HG03045 (cell line): ENCODE measurements around the gene SSUH2.
A peak's percentile ranks its signal among the peaks of the same experiment; 100 is the strongest.
"Not testable (repeated sequence)": the region's sequence is repeated elsewhere in the genome, so short reads cannot be mapped to it uniquely, and the experiment has no call there.

Experiments used
- ATAC-seq: cut with Tn5 transposase; IDR thresholded peaks from one replicate; pipeline ENCODE4 v1.9.1; 2021; ENCODE audit warnings: mild to moderate bottlenecking, moderate library complexity; ENCODE audit not compliant: unreplicated experiment

The SSUH2 gene

DNA sequence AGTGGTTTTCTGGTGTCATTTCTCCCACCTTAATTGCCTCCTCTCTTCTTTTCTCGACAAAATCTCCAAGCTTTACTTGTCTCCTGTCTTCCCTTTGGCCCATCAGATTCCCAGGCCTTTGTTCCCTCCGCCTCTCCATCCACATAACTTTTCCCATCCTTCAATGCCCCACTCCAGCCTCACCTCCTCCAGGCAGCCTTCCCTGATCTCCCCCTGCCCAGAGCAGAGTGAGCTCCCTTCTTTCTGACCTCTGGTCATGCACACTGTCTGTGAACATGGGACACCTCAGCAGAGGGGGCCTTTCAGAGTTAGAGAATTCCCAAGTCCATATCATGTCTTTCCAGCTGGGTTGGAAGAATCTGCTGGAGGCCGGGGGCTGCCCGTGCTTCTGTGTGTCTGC, 14.6 kb upstream of the SSUH2 start:
- no peak for ATAC-seq

DNA sequence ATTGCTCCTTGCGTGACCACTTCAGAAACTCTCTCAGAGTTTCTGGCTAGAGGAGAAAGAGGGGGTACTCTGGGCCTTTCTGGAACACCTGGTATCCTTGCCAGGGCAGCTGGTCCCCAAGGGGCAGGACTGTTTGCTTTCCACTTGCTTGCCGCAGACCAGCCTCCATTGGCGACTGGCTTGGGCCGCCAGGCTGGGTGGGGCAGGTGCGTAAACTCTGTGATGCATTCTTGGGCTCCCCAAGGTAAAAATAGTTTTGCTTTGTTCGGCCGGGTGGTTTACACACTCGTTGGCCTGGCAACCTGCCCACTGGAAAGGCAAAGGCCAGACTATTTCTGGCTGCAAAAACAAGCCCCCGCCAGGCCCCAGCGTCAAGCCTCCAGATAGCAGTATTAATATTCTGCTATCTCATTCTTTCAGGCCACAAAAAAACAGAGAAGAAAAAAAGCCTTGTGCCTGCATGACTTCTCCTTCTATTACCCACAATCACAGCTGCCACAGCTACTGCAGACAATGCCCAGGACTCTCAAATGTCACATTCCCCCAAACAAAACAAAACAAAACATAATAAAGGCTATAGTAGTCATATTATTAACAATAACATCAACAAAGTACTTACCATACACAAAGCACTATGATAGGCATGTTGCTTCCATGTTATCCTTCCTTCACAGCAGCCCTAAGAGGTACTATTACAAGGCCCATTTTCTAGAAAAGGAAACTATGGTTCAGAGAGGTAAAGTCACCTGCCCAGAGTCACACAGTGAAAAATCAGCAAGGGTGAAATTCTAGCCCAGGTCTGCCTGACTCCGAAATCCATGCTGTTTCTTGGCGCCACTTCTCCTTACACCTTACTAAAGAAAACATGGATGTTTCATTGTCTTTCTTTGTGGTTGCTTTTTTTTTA, 14.0 kb upstream of the SSUH2 start:
- peak; percentile 88 for ATAC-seq

GRCh38 chr3:8657804-8658305, 13.3 kb upstream of the SSUH2 start:
- no peak for ATAC-seq

DNA sequence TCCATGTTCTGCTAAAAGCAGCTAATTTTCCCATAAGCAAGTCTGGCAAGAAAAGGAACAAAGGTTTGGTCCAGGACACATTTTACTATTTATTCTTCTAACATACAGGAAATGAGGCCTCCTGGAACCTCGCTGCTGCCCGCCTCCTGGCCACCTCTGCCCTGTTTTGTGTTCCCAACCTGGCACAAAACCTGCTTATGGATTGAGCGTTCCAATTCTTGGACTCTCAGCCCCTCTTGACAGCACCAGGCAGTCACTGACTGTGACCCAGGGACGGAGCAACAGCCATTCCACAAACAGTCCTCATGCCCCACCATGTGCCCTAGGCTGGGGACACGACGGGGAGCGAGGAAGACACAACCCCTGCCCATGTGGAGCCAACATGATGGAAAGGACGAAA, 11.6 kb upstream of the SSUH2 start:
- ATAC-seq = no peak

- ATAC-seq = no peak
These were observed 10.8 kb upstream of the SSUH2 start for GRCh38 chr3:8655387-8655835.

DNA sequence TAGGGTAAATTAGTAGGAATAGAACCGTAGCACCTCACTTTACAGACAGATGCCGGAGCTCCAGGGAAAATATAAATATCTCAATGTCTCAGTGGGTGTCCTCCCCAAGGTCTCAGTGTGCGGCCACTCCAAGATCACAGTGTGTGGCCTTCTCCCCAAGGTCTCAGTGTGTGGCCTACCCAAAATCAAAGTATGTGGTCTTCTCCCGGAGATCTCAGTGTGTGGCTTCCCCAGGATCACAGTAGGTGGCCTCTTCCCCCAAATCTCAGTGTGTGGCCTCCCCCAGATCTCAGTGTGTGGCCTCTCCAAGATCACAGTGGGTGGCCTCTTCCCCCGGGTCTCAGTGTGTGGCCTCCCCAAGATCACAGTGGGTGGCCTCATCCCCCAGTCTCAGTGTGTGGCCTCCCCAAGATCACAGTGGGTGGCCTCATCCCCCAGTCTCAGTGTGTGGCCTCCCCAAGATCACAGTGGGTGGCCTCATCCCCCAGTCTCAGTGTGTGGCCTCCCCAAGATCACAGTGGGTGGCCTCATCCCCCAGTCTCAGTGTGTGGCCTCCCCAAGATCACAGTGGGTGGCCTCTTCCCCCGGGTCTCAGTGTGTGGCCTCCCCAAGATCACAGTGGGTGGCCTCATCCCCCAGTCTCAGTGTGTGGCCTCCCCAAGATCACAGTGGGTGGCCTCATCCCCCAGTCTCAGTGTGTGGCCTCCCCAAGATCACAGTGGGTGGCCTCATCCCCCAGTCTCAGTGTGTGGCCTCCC, 10.2 kb upstream of the SSUH2 start:
- not testable (repeated sequence) for ATAC-seq

DNA sequence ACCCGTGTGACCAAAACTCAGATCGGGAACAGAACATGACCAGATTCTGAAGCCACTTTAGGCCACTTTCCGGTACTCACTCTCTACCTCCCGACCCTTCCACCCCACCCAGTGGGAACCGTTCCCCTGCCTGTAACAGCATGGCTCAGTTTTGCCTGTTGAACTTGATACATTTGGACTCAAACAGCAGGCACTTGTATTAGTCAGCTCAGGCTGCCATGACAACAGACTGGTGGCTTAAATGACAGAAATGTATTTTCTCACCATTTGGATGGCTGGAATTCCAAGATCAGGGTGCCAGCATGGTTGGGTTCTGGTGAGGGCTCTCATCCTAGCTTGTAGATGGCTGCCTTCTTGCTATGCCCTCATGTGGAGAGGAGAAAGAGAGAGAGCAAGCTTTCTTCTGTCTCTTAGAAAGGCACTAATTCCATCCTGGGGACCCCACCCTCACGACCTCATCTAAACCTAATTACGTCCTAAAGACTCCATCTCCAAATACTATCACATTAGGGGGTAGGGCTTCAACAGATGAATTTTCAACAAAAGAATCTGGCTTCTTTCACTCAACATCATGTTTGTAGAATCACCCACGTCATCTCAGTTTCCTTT, 9.3 kb upstream of the SSUH2 start:
- ATAC-seq = no peak

- ATAC-seq = no peak
These were observed 7.9 kb upstream of the SSUH2 start for GRCh38 chr3:8652324-8652987.

DNA sequence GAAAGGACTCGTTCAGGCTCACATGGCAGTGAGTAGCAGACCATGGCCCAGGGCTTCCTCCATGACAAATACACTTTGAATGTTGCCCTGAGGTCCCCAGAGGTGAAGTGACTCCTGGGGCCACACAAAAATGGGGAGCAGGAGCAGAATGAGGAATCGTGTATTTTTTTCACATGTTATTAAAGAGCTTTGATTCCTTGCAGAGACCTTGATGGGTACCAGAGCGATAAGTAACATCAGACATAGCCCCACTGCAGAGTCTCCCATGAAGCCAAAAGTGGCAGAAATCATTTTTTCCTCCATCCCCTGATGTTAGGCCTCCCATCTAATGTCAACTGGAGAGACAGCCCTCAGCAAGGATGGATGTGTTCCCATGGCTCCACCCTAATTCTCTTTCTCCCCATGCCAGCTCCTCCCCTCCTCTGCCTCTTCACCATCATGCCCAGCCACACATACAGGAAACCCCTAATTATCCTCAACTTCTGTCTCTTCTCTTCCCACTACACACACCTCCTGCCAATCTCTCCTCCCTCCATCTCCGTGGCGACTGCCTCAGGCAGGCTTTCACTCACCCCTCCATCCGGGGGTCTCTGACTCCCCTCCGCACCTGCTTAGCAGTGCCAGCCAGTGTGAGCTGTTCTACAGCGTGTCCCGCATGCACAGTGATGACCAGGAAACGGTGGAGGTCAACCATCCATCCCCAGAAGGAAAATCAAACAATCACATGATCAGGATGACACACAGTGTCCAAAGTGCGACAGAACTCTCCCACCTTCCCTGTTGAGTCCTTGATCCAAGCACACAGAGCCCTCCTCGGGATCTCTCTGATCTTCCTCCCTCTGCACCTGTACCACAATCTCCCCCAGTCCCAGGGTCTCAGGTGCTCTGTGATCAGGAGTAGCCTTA, 7.1 kb upstream of the SSUH2 start:
- ATAC-seq = no peak

DNA sequence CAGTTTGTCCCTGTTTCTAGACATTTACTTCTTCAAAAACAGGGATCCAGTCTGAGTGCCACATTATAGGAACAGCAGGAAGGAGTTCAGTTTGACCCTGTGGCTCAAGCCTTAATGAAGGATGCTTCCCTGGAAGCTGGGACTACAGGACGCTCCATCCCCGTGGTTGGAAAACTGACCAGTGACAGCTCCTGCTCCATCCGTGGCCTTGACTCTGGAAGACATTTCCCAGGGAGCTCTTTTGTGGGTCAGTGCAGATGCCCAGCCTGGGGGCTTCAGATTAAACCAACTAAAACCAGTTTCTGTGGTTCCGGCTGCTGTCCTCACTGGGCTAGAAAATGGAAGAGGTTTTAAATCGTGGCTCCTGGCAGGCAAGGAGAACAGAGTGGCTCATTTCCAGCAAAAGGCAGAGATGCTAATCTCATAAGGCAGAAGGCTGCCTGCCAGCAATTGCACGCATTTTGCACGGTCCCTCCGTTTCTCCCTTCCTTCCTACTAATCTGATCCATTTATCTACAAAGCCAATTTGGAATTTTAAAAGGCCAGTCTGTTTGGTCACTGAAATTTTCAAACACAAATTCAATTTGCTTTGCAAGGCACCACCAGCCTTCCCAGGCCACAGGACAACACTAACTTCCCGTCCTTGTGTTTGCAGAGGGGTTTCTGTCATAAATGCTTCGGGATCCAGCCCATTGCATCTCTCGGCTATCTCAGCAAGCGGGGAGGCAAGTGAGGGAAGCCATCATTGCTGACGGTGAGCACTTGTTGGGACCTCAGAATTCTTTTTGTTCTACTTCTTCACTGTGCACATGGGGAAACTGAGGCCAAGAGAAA, 6.2 kb upstream of the SSUH2 start:
- no peak for ATAC-seq

DNA sequence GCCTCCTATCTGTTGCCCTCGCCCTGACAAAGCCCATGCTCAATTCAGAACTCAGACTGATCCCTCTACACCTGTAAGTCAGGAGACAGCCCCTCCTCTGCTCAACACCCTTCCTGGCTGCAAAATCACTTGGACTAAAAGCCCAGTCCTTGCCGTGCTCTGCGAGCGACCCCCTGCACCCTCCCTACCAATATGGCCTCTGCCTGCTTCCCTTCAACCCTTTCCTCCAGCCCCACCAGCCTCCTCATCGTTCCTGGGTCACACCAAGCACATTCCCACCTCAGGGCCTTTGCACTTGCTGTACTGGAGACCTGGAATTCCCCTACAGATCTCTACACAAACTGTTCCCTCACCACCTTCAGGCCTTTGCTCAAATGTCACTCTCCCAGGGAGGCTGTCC, 5.2 kb upstream of the SSUH2 start:
- ATAC-seq = no peak

- ATAC-seq = no peak
These were observed 4.5 kb upstream of the SSUH2 start for GRCh38 chr3:8648909-8649741.

DNA sequence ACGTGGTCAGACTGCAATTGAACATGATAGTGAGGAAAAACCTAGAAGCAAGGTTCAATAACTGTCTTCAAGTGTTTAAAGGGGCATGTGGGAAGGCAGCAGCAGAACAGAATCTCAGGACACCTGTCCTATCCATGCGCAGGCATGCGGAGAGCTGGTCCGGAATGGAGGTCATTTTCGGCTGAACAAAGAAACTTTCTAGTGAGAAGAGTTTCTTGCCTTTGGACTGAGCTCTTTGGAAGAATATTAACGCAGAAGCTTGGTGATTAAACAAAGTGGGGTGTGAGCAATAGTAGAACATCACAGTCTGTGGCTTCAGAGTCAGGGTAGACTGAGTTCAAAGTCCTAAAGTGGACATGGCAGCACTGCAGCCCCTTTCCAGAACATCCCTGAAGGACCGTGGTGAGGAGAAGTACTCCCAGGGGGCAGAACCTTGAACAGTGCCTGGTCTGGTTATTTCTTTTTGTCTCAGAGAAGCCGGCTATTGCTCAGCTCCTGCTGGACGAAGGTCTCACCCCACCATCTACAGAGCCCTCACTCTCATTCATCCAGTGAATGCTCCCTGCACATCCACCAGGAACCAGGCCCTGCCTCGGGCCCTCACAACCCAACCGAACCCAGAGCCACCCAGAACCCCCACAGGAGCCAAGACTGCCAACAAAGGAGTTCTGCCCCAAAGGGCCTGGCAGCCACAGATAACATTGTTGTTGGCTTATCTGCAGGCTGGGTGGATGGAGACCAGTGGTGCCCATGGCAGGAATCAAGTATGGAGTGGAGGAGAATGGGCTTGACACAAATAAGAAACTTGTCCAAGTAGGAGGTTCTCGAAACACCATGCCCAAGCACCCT, 2.8 kb upstream of the SSUH2 start:
- no peak for ATAC-seq

- no peak for ATAC-seq
These were observed 1.8 kb upstream of the SSUH2 start for GRCh38 chr3:8646313-8646938.

GRCh38 chr3:8645712-8646111, 1.1 kb upstream of the SSUH2 start:
- no peak for ATAC-seq

GRCh38 chr3:8643693-8644365, 769 bp downstream of the SSUH2 start:
- ATAC-seq = no peak
